ENCODE data around the gene ANKRD18A.

ANKRD18A gene

GRCh38 chr9:38526591-38526990 lies 93.8 kb downstream of the ANKRD18A start:
- DNase-seq = no peak

GRCh38 chr9:38523121-38523520 lies 97.3 kb downstream of the ANKRD18A start:
- no peak for DNase-seq

- DNase-seq = no peak
Measured at GRCh38 chr9:38521762-38522161, 98.6 kb downstream of the ANKRD18A start.
